ENCODE results near the gene SLC6A17.

SLC6A17 gene

DNA sequence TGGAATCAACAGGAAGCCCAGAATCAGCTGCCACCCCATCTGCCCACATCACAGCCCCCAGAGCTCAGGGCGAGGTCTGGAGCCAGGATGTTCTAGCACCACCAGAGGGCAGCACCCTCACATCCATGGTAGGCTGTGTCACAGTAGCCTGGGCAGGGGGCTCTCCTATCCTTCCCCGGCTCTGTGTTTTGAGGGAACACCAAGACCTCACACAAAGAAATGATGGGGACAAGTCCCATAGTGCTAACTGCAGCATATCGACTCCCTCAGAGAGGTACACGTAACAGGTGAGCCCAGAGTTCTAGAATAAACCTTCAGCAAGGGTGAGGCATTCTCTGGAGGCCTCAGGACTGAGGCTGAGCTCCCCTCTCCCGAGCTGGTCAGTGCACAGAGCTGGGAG, 57.5 kb downstream of the SLC6A17 start:
- Mint-ChIP-seq H3K27ac (peak overlapping the region; percentile 2), H3K9me3 (no peaks in the 10 kb centered on the region), H3K4me3 (no peak overlapping the region), H3K27me3 (peaks cover 21% of the 10 kb centered on the region), H3K36me3 (no peaks in the 10 kb centered on the region), H3K4me1 (peaks cover 52% of the 10 kb centered on the region)
- CTCF ChIA-PET: interaction anchor here (0.6 to 13.5 kb wide), 46 partner anchors 8 to 580 kb away, joined by 3 to 470 read pairs (median 4); partner anchors contain the start of genes LAMTOR5 and RBM15
- DNase-seq: peak; percentile 89

DNA sequence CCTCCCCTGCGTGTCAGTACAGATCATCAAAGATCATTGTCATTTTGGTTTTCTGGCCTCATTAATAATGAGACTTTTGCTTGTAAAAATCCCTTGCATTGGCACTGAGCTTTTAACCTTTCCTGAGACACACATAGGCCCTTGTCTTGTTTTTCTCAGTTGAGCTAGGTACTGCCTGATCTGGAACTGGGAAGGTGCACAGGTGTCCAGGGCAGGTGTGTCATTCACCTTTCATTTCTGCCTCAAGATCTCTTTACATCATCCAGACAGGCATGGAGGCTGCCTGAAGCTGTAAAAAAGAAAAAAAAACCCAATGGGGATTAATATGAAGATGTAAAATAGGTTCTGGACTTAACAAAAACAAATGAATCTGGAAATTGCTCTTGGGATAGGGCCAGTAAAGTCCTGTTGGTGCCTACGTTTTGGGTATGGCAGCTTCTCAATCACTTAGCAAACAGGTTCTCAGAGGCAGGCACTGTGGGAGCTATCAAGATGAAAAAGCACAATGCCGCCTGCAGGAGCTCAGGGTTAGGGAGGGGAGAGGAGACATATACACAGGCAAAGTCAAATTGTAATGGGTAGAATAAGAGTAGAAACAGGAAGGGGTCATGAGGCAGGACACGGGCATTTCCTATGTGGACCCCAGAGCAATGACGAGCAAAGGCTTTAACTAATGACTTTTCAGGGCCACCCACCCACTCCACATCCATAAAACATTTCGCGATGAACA, 58.8 kb downstream of the SLC6A17 start:
- Mint-ChIP-seq H3K27me3 (peaks cover 31% of the 10 kb centered on the region), H3K36me3 (peaks cover 1% of the 10 kb centered on the region), H3K9me3 (no peaks in the 10 kb centered on the region), H3K27ac (peak overlapping the region; percentile 95), H3K4me3 (peak overlapping the region; percentile 85), H3K4me1 (peaks cover 46% of the 10 kb centered on the region)
- CTCF ChIA-PET: interaction anchor here (0.7 to 13.5 kb wide), 19 partner anchors 8 to 288 kb away, joined by 3 to 470 read pairs (median 6); partner anchors contain the start of genes LAMTOR5 and RBM15
- no peak for DNase-seq

DNA sequence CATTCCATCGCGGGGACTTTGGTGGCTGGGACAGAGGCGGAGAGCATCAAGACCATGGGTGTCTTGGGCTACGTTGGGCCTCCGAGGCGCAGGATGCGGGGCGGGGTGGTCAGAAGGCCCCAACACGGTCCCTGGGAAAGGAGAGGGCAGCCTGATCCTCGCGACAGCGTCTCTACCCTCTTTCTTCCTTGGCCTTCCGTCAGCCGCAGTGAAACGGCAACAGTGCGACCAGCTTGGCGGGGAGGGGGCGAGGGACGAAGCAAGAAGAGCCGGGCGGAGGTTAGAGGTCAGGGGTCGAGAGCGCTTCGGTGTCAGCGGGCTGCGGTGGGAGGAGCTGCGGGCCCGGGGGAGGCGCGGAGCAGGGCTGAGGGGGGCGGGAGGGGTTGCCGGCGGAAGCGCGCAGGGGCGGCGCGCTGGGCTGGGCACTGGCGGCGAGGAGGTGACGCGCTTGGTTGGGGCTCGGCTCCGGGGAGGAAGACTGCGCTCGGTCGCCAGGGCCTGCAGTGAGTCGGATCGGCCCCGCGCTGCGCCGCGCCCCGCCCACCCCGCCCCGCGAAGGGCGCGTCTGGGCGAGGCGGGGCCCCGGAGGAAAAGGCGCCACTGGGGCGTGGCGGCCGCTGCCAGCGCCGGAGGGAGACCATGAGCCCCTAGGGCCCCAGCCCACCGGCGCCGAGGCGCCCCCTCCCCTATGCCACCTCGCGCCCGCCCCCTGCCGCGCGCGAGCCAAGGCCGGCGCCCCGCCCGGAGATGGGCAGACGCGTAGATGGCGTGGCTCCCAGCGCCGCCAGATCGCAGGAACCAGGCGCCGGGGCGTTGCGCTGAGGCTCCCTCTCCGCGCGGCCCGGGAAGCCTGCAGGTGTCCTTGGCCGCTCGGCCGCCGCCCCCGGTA, 59.7 kb downstream of the SLC6A17 start, which contains the start of gene KCNC4:
TSS of gene KCNC4 (plus strand) at position 600 of the 889 bp plus-strand sequence. CDS start 1,186 bp downstream, outside the sequence.
- H3K27me3 Mint-ChIP-seq: peaks cover 31% of the 10 kb centered on the region
- H3K4me3 Mint-ChIP-seq: peak within 1 kb of the TSS; percentile 86
- CTCF ChIA-PET: interaction anchor here (0.9 to 13.5 kb wide), 9 partner anchors 9 to 287 kb away, joined by 3 to 470 read pairs (median 14); partner anchors contain the start of genes LAMTOR5 and RBM15
- H3K9me3 Mint-ChIP-seq: no peaks in the 10 kb centered on the region
- peak within 1 kb of the TSS; percentile 95 for H3K27ac Mint-ChIP-seq
- DNase-seq: peak; percentile 95
- H3K36me3 Mint-ChIP-seq: peaks cover 1% of the 10 kb centered on the region
- H3K4me1 Mint-ChIP-seq: peaks cover 42% of the 10 kb centered on the region

DNA sequence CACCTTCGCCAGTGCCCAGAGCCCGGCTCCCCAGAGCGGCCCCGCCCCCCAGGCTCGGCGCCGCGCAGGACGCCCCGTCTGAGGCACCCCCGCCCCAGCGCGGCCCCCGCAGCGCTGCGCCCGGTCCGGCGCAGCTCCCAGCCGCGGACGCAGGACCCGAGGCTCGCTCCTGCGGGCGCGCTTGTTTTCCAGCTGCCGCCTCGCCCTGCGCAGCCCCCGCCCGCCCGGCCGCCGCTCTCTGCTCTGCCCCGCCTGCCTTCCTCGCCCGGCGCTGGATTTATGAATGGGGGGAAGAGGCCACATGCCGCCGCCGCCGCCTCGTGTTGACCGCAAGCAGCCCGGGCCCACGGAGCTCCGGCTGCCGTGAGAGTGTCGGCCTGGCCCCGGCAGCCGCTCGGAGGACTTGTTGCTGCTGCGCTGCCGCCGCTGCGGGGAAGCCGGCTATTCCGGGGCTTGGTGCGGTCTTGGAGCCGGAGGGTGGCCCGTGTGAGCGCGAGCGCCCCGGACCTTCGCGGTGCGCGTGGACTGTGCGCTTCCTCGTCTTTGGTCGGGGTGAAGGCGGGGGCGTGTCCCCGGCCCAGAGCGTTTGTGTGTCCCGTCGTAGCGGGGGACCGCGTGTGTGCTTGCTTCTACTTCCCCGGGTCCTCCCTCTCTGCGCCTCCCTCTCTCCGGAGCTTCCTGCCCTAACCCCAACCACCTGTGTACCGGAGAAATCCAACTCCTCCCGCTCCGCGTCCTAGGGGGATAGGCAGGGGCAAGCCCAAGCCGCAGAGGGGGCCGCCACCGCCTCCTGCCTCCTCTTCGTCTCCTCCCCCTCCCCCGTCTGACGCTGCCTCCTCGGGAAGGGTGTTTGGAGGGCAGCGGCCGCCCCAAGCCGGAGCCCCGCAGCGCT, 60.6 kb downstream of the SLC6A17 start:
- H3K4me1 Mint-ChIP-seq: peaks cover 42% of the 10 kb centered on the region
- peaks cover 31% of the 10 kb centered on the region for H3K27me3 Mint-ChIP-seq
- H3K36me3 Mint-ChIP-seq: peaks cover 1% of the 10 kb centered on the region
- no peaks in the 10 kb centered on the region for H3K9me3 Mint-ChIP-seq
- peak; percentile 78 for DNase-seq
- H3K27ac Mint-ChIP-seq: peak overlapping the region; percentile 84
- H3K4me3 Mint-ChIP-seq: peak overlapping the region; percentile 86
- CTCF ChIA-PET: interaction anchor here (1.8 to 13.5 kb wide), 2 partner anchors 8 to 102 kb away, joined by 5 to 470 read pairs; no protein-coding TSS in a partner anchor

DNA sequence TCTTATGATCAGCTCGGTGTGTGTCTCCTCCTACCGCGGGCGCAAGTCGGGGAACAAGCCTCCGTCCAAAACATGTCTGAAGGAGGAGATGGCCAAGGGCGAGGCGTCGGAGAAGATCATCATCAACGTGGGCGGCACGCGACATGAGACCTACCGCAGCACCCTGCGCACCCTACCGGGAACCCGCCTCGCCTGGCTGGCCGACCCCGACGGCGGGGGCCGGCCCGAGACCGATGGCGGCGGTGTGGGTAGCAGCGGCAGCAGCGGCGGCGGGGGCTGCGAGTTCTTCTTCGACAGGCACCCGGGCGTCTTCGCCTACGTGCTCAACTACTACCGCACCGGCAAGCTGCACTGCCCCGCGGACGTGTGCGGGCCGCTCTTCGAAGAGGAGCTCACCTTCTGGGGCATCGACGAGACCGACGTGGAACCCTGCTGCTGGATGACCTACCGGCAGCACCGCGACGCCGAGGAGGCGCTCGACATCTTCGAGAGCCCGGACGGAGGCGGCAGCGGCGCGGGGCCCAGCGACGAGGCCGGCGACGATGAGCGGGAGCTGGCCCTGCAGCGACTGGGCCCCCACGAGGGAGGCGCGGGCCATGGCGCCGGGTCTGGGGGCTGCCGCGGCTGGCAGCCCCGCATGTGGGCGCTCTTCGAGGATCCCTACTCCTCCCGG, 61.3 kb downstream of the SLC6A17 start:
- H3K36me3 Mint-ChIP-seq: peaks cover 1% of the 10 kb centered on the region
- no peaks in the 10 kb centered on the region for H3K9me3 Mint-ChIP-seq
- CTCF ChIA-PET: interaction anchor here (1.8 to 13.5 kb wide), 2 partner anchors 8 to 101 kb away, joined by 5 to 470 read pairs; no protein-coding TSS in a partner anchor
- DNase-seq: no peak
- peak overlapping the region; percentile 86 for H3K4me3 Mint-ChIP-seq
- H3K27ac Mint-ChIP-seq: peak overlapping the region; percentile 84
- peaks cover 31% of the 10 kb centered on the region for H3K27me3 Mint-ChIP-seq
- H3K4me1 Mint-ChIP-seq: peaks cover 42% of the 10 kb centered on the region

DNA sequence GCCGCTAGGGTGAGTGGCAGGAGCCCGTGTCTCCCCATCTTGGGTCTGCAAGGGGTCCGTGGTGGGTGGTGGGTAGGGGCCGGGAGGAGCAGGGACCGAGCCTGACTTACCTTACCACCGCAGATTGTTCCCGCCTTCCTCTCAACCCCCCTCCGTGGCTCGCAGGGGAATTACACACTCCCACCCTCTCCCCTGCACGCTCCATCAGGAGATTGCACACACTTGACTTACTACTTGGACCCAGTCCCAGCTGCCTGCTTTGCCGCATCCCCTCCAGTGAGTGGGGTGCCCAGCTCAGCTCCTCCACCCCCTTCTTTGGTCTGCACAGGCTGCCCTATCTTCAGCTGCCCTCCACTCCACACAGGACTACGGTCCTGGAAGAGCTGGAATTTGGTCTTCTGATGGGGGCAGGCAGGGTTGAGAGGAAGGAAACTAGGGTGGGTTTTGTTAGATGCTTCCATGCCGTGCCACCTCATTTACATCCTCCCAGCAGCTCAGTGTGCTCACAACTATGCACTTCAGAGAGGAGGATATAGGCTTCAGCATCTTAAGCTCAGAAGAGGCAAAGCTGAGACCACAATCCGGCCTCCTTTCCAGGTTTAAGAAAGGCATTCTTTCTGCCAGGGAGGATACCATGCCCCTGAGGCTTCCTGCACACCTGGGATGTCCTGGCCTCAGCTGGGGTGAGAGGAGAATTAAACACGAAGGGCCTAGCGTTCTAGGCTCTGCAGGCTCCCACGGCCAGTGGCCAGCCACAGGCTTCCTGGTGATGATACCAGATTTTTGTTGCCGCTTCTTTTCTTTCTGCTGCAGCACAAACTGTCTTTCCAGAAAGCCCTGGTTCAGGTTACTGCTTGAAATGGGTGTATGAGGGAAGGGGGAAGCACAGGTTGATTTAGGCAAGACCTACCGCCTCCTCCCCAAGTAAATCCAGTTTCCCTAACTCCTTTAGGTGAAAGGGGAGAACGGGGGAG, 62.2 kb downstream of the SLC6A17 start:
- Mint-ChIP-seq H3K9me3 (no peaks in the 10 kb centered on the region), H3K4me1 (peaks cover 37% of the 10 kb centered on the region), H3K4me3 (peak overlapping the region; percentile 64), H3K27ac (peak overlapping the region; percentile 60), H3K36me3 (peaks cover 1% of the 10 kb centered on the region), H3K27me3 (peaks cover 31% of the 10 kb centered on the region)
- CTCF ChIA-PET: interaction anchor here (1.0 to 13.5 kb wide), 4 partner anchors 9 to 248 kb away, joined by 3 to 470 read pairs (median 4); partner anchors contain the start of gene RBM15
- no peak for DNase-seq

DNA sequence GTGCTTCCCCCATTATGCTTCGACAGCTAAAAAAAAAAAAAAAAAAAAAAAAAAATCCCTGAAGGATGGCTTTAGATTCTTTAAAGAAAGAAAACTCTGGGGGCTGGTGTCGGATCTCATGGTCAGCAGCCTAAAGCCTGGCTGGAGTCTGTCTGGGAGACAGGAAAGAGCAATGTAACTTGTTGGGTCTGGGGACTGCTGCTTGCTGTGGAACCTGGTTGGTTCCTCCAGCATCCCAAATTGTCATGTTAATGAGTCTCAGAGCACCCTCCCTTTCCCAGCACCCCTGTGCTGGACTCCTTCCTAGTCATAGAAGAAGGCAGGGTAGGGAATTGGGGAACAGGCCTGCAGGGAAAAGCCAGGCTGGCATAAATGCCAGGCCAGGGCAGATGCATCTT, 62.8 kb downstream of the SLC6A17 start:
- Mint-ChIP-seq H3K9me3 (no peaks in the 10 kb centered on the region), H3K27ac (peak overlapping the region; percentile 70), H3K36me3 (peaks cover 1% of the 10 kb centered on the region), H3K4me1 (peaks cover 32% of the 10 kb centered on the region), H3K27me3 (peaks cover 31% of the 10 kb centered on the region), H3K4me3 (peak overlapping the region; percentile 48)
- CTCF ChIA-PET: interaction anchor here (1.0 to 13.5 kb wide), 4 partner anchors 100 to 247 kb away, joined by 3 to 470 read pairs (median 4); partner anchors contain the start of gene RBM15
- no peak for DNase-seq

DNA sequence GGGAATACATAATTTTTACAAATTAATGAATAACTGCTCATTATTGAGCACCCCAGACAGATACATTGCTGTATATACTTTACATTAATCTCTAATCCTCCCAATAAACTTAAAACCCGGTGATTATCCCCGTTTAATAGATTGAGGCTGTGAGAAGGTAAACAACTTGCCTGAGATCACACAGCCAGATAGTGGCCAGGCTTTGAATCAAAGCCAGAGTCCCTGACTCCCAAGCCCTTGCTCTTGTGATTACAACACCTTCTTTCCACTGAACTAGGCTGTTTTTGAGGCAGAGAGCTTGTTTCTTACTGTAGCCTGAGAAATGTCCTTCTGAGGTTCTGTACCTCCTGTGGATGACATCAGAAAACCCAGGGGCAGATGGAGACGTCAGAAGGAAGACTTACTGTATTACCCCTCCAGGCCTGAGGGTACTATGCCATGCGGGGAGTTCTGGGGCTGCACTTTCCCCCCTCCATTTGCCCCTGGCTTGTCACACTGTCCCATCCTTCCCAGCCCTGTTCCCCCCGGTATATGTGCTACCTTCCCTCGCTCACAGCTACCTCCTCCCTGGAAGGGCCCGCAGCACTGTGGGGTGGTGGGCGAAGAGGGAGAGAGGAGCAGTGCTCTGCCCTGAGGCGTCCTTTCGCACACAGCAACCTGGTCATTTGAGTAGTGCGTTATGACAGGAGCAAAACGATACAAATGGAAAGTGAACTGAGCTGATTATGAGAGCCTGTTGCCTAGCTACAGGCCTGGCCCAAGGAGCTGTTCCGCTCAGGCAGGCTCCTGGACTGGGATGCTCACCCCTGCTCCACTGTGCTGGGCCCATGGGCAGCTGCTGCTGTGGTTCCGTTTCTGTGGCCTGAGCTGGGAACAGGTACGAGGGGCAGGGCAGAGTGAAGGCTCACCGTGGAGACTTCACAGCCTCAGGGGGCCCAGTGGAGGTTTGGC, 64.4 kb downstream of the SLC6A17 start:
- peaks cover 31% of the 10 kb centered on the region for H3K27me3 Mint-ChIP-seq
- H3K36me3 Mint-ChIP-seq: peaks cover 1% of the 10 kb centered on the region
- H3K9me3 Mint-ChIP-seq: no peaks in the 10 kb centered on the region
- CTCF ChIA-PET: interaction anchor here (1.4 to 2.3 kb wide), 3 partner anchors 18 to 245 kb away, joined by 3 to 7 read pairs (median 5); no protein-coding TSS in a partner anchor
- peaks cover 18% of the 10 kb centered on the region for H3K4me1 Mint-ChIP-seq
- DNase-seq: no peak
- H3K27ac Mint-ChIP-seq: peak overlapping the region; percentile 13
- no peak overlapping the region for H3K4me3 Mint-ChIP-seq

- Mint-ChIP-seq H3K27me3 (peaks cover 30% of the 10 kb centered on the region), H3K9me3 (no peaks in the 10 kb centered on the region), H3K27ac (no peak overlapping the region), H3K4me1 (peaks cover 17% of the 10 kb centered on the region), H3K4me3 (no peak overlapping the region), H3K36me3 (peaks cover 1% of the 10 kb centered on the region)
- no peak for DNase-seq
- CTCF ChIA-PET: interaction anchor here (0.8 to 2.3 kb wide), 6 partner anchors 9 to 244 kb away, joined by 3 to 7 read pairs (median 4); no protein-coding TSS in a partner anchor
Observed at GRCh38 chr1:110215621-110216515, 65.6 kb downstream of the SLC6A17 start.

- Mint-ChIP-seq H3K36me3 (peaks cover 1% of the 10 kb centered on the region), H3K4me1 (peaks cover 12% of the 10 kb centered on the region), H3K9me3 (no peaks in the 10 kb centered on the region), H3K27ac (no peak overlapping the region), H3K4me3 (no peak overlapping the region), H3K27me3 (peaks cover 19% of the 10 kb centered on the region)
- no peak for DNase-seq
- CTCF ChIA-PET: interaction anchor here (1.4 to 1.6 kb wide), 2 partner anchors 14 to 243 kb away, joined by 4 to 5 read pairs; no protein-coding TSS in a partner anchor
Observed at GRCh38 chr1:110216844-110217444, 66.7 kb downstream of the SLC6A17 start.
